Lower leg skin (tissue), 3 donors: ENCODE data around the gene MAGI2.

Experiments
- CTCF ChIP-seq, 3 donors: fragments of 450-650 bp; IDR thresholded peaks; one replicate each; pipeline ENCODE4 v1.5.1; 2016; ENCODE audit warnings: antibody characterized with exemption in 3 of 3, mild to moderate bottlenecking in 3 of 3, moderate library complexity in 2 of 3
- POLR2A ChIP-seq, 2 donors: fragments of 450-650 bp; IDR thresholded peaks; one replicate each; pipeline ENCODE4 v1.6.1; 2016 to 2017; ENCODE audit warnings: antibody characterized with exemption in 2 of 2, mild to moderate bottlenecking in 1 of 2, moderate library complexity in 1 of 2

DNA sequence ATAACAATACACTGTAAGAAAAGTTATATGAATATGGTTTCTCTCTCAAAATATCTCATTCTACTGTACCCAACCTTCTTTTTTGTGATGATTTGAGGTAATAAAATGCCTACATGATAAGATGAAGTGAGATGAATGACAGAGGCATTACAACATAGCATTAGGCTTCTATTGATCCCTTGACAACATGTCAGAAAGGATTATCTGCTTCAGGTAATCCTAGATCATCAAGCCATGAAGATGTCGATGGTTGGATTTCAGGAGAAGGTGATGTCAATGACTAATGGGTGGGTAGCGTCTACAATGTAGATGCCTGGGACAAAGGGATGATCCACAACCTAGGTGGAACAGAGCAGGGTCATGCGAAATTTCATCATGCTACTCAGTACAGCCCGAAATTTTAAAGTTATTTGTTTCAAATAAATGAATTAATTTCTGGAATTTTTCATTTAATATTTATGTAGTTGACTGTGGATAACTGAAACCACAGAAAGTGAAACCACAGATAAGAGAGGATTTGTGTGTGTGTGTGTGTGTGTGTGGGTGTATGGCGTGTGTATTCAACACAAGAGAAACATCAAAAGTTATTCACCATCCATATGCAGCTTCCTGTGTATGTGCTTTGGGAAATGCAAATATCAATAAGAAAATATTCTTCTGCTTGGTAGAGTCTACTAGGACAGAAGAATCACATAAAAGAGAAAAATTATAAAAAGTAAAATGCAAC lies 77.0 kb downstream of the MAGI2 start:
- TF ChIP-seq CTCF (IDR thresholded peaks at IDR 0.05) (no peak), POLR2A (IDR thresholded peaks at IDR 0.05) (no peak)
